Keratinocyte (primary cell): ENCODE results near the gene STRC. TPM values are rescaled to one million over a fixed set of nuclear protein-coding genes. Genes with fewer than 3 reads are reported as not detected.

Experiments
- DNase-seq: peaks from one replicate; pipeline ENCODE4 v3.0.0-alpha.2; 2011; ENCODE audit warnings: low read depth, missing footprints, low spot score
- FAIRE-seq: peaks from 2 replicates; lab custom pipeline; 2011; peaks lifted over from hg19 to GRCh38; lab: Jason Lieb, UNC
- H2AFZ ChIP-seq: 2 replicates; pipeline ENCODE4 v1.6.0; 2012; ENCODE audit warnings: low read length, control low read depth, inconsistent platforms; ENCODE audit not compliant: control insufficient read depth
- H3K27ac ChIP-seq: 2 replicates; pipeline ENCODE4 v1.5.1; 2011; ENCODE audit warnings: low read length; ENCODE audit not compliant: control insufficient read depth, insufficient read depth
- H3K27me3 ChIP-seq: 3 replicates; pipeline ENCODE4 v1.6.0; 2011; ENCODE audit warnings: low read length; ENCODE audit not compliant: control insufficient read depth, insufficient read depth; ENCODE audit errors: extremely low read depth
- H3K36me3 ChIP-seq, 2 experiments: 2 replicates in 1 of 2; 3 replicates in 1 of 2; pipeline ENCODE4 v1.5.1; 2011; ENCODE audit warnings: low read length in 2 of 2, mild to moderate bottlenecking in 1 of 2; ENCODE audit not compliant: control insufficient read depth in 2 of 2, insufficient read depth in 2 of 2; ENCODE audit errors: extremely low read depth in 1 of 2
- H3K4me1 ChIP-seq: 3 replicates; pipeline ENCODE4 v1.5.1; 2011; ENCODE audit warnings: low read length; ENCODE audit not compliant: control insufficient read depth, insufficient read depth; ENCODE audit errors: extremely low read depth
- H3K4me2 ChIP-seq: 3 replicates; pipeline ENCODE4 v1.6.0; 2011; ENCODE audit warnings: low read depth, low read length; ENCODE audit not compliant: control insufficient read depth, insufficient read depth; ENCODE audit errors: extremely low read depth
- H3K4me3 ChIP-seq, 3 experiments: fragments of 200-600 bp in 1 of 3; sonication (generic) in 1 of 3; 2 replicates in 2 of 3; 3 replicates in 1 of 3; pipeline ENCODE4 v1.5.1; 2011 to 2016; ENCODE audit warnings: low read length in 3 of 3, mild to moderate bottlenecking in 3 of 3, control low read depth in 2 of 3, inconsistent platforms in 1 of 3, low read depth in 1 of 3, mixed read lengths in 1 of 3, mixed run types in 1 of 3, moderate library complexity in 1 of 3; ENCODE audit not compliant: control insufficient read depth in 2 of 3, insufficient read depth in 2 of 3; ENCODE audit errors: extremely low read depth in 1 of 3
- H3K79me2 ChIP-seq: 2 replicates; pipeline ENCODE4 v1.6.0; 2012; ENCODE audit warnings: low read length; ENCODE audit not compliant: control insufficient read depth, insufficient read depth
- H3K9ac ChIP-seq: 3 replicates; pipeline ENCODE4 v1.6.0; 2011; ENCODE audit warnings: low read length; ENCODE audit not compliant: control insufficient read depth, insufficient read depth; ENCODE audit errors: extremely low read depth
- H3K9me1 ChIP-seq: 3 replicates; pipeline ENCODE4 v1.6.0; 2011; ENCODE audit warnings: low read length; ENCODE audit not compliant: control insufficient read depth, insufficient read depth; ENCODE audit errors: extremely low read depth
- H3K9me3 ChIP-seq: 2 replicates; pipeline ENCODE4 v1.5.1; 2012; ENCODE audit warnings: low read depth, low read length; ENCODE audit not compliant: control insufficient read depth
- H4K20me1 ChIP-seq: 3 replicates; pipeline ENCODE4 v1.6.0; 2011; ENCODE audit warnings: low read length; ENCODE audit not compliant: control insufficient read depth, insufficient read depth; ENCODE audit errors: extremely low read depth
- CTCF ChIP-seq, 3 experiments: IDR thresholded peaks in 1 of 3; conservative IDR thresholded peaks in 1 of 3; optimal IDR thresholded peaks in 1 of 3; 2 replicates in 2 of 3; 3 replicates in 1 of 3; pipeline versions ENCODE3 to v1.5.1; 2011; ENCODE audit warnings: low read length in 3 of 3, mild to moderate bottlenecking in 3 of 3, moderate library complexity in 2 of 3, control low read depth in 1 of 3, inconsistent platforms in 1 of 3; ENCODE audit not compliant: insufficient read depth in 2 of 3; ENCODE audit errors: extremely low read depth in 1 of 3
- EZH2 ChIP-seq: IDR thresholded peaks from one replicate; pipeline ENCODE4 v1.6.1; 2012; ENCODE audit warnings: inconsistent platforms, mild to moderate bottlenecking, low read length, moderate library complexity
- dilution Hi-C: fragments of 300-500 bp; cut with MboI; formaldehyde crosslinking; loops from one replicate; pipeline ENCODE4 v1.7.0; 2020; ENCODE audit warnings: low sequenced_read_pairs; ENCODE audit not compliant: extremely low pct_ligation_motif_present
- polyA plus RNA-seq, 5 experiments: library from polyadenylated mRNA; depleted of rRNA in 3 of 5; stranded (reverse) in 3 of 5; stranded (forward) in 1 of 5; unstranded in 1 of 5; fragments of >200 nt; gene quantifications; 1 replicate in 1 of 5; 2 replicates in 3 of 5; 3 replicates in 1 of 5; pipeline versions ENCODE4 v1.2.1 to v1.2.3, GENCODE V29; 2011 to 2012; ENCODE audit warnings: missing spikeins in 2 of 5, low read depth in 1 of 5, low replicate concordance in 1 of 5
- small RNA-seq, 3 experiments: library from RNA; depleted of rRNA; stranded (forward); fragments of <200 nt; gene quantifications; one replicate each; pipeline ENCODE3, GENCODE V24; 2012; ENCODE audit warnings: low read depth in 3 of 3, low replicate concordance in 1 of 3; ENCODE audit not compliant: insufficient read length in 3 of 3

STRC gene
- polyA plus RNA-seq, 1 donor (not counting 4 experiments of a cell fraction or from before 2014, with no cell fraction given): 0.12 TPM

GRCh38 chr15:43550527-43551363 is 67.9 kb downstream of the STRC start:
- dilution Hi-C loops: no loop called here
- DNase-seq: no peak
- H4K20me1 ChIP-seq: no peaks in the 10 kb centered on the region
- H3K4me1 ChIP-seq: no peaks in the 10 kb centered on the region
- no peak overlapping the region for H3K9ac ChIP-seq
- no peaks in the 10 kb centered on the region for H3K79me2 ChIP-seq
- TF ChIP-seq CTCF (optimal IDR thresholded peaks at IDR 0.05 in 1 of 3, IDR thresholded peaks at IDR 0.05 in 1 of 3, conservative IDR thresholded peaks at IDR 0.05 in 1 of 3; ENCODE audit: extremely low read depth in 1 of 3, insufficient read depth in 2 of 3, low read length in 3 of 3) (no peak), EZH2 (no peak)
- peaks cover 5% of the 10 kb centered on the region in 2 experiments for H3K36me3 ChIP-seq
- no peaks in the 10 kb centered on the region for H3K9me3 ChIP-seq
- H3K4me3 ChIP-seq: no peak overlapping the region
- no peak overlapping the region for H3K4me2 ChIP-seq
- H3K27ac ChIP-seq: no peak overlapping the region
- no peaks in the 10 kb centered on the region for H3K27me3 ChIP-seq
- no peak overlapping the region for H2AFZ ChIP-seq
- H3K9me1 ChIP-seq: no peaks in the 10 kb centered on the region
- FAIRE-seq: no peak

Small RNA genes within 50 kb of the gene (small RNA-seq; reads per million reads assigned to genes)
- gene PDIA3P2 (0 reads per million in 3 experiments), gene RNU6-554P (0 reads per million in 3 experiments), gene RNU6-610P (0 reads per million in 3 experiments)

Other genes starting within 250 kb of the STRC start
- gene ZSCAN29, start 247.8 kb downstream of the STRC start, polyA plus RNA-seq: 8.5 to 9.7 TPM (median 8.7 TPM) in 3 replicates
- gene TUBGCP4, start 247.7 kb downstream of the STRC start, polyA plus RNA-seq: 13.5 to 16.1 TPM (median 15.9 TPM) in 3 replicates
- gene TP53BP1, start 125.6 kb downstream of the STRC start, polyA plus RNA-seq: 26.2 to 36.7 TPM (median 30.7 TPM) in 3 replicates
- 0.13 to 0.18 TPM (median 0.14 TPM) in 3 replicates for gene MAP1A, start 101.2 kb downstream of the STRC start, polyA plus RNA-seq
- gene PPIP5K1, start 28.6 kb downstream of the STRC start, polyA plus RNA-seq: 52.9 to 67.5 TPM (median 56.4 TPM) in 3 replicates
- gene CKMT1B, start 24.8 kb downstream of the STRC start, polyA plus RNA-seq: 59.4 to 64.8 TPM (median 63.9 TPM) in 3 replicates
- 1.7 to 4.2 TPM (median 3.5 TPM) in 3 replicates for gene CATSPER2, start 30.0 kb upstream of the STRC start, polyA plus RNA-seq
- gene CKMT1A, start 75.1 kb upstream of the STRC start, polyA plus RNA-seq: 47.4 to 70.1 TPM (median 60.0 TPM) in 3 replicates
- 124 to 353 TPM (median 338 TPM) in 3 replicates for gene PDIA3, start 127.6 kb upstream of the STRC start, polyA plus RNA-seq
- 10.6 to 52.2 TPM (median 17.9 TPM) in 3 replicates for gene ELL3, start 158.2 kb upstream of the STRC start, polyA plus RNA-seq
- gene SERF2, start 173.5 kb upstream of the STRC start, polyA plus RNA-seq: 534 to 968 TPM (median 719 TPM) in 3 replicates
- 0.05 to 0.14 TPM in 2 of 3 replicates, not detected in the other for gene SERINC4, start 181.4 kb upstream of the STRC start, polyA plus RNA-seq
- gene HYPK, start 181.8 kb upstream of the STRC start, polyA plus RNA-seq: 8.8 to 27.5 TPM (median 11.7 TPM) in 3 replicates
- gene MFAP1, start 205.9 kb upstream of the STRC start, polyA plus RNA-seq: 20.0 to 33.1 TPM (median 25.6 TPM) in 3 replicates
- 0.66 to 5.0 TPM (median 4.7 TPM) in 3 replicates for gene WDR76, start 208.2 kb upstream of the STRC start, polyA plus RNA-seq